Mucosa of rectum (tissue), 2 donors: ENCODE measurements around the gene ABCC4.
"Not testable (repeated sequence)": the region's sequence is repeated elsewhere in the genome, so short reads cannot be mapped to it uniquely, and the experiment has no call there.

ENCODE experiments used
- H3K27ac ChIP-seq, 2 donors: one replicate each; pipeline ENCODE4 v1.7.0; 2013; ENCODE audit warnings: inconsistent platforms in 2 of 2, low read depth in 2 of 2, low read length in 2 of 2
- H3K27me3 ChIP-seq, 2 donors: one replicate each; pipeline ENCODE4 v1.7.0; 2013; ENCODE audit warnings: low read length in 2 of 2; ENCODE audit not compliant: control insufficient read depth in 2 of 2, insufficient read depth in 2 of 2
- H3K36me3 ChIP-seq, 2 donors: one replicate each; pipeline ENCODE4 v1.7.0; 2013; ENCODE audit warnings: low read length in 2 of 2; ENCODE audit not compliant: control insufficient read depth in 2 of 2, insufficient read depth in 2 of 2
- H3K4me1 ChIP-seq, 2 donors: one replicate each; pipeline ENCODE4 v1.7.0; 2013; ENCODE audit warnings: low read length in 2 of 2, mild to moderate bottlenecking in 1 of 2; ENCODE audit not compliant: control insufficient read depth in 2 of 2, insufficient read depth in 2 of 2
- H3K4me3 ChIP-seq, 2 donors: one replicate each; pipeline ENCODE4 v1.7.0; 2013; ENCODE audit warnings: low read length in 2 of 2
- H3K9ac ChIP-seq, 2 donors: one replicate each; pipeline ENCODE4 v1.7.0; 2013; ENCODE audit warnings: low read length in 2 of 2, low read depth in 1 of 2, mild to moderate bottlenecking in 1 of 2
- H3K9me3 ChIP-seq, 2 donors: one replicate each; pipeline ENCODE4 v1.7.0; 2013; ENCODE audit warnings: low read length in 2 of 2; ENCODE audit not compliant: control insufficient read depth in 2 of 2
- donor health status: healthy.
- donor health status: Normal muscosa, but diverticular disease.

The ABCC4 gene

DNA sequence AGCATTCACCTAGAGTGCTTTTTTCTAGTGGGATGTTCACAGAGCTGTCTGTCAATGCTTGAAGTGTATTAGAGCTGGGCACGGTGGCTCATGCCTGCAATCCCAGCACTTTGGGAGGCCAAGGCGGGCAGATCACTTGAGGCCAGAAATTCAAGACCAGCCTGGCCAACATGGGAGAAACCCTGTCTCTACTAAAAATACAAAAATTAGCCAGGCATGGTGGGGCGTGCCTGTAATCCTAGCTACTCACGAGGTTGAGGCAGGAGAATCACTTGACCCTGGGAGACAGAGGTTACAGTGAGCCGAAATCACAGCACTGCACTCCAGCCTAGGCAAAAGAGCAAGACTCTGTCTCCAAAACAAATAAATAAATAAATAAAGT is 108.7 kb downstream of the ABCC4 start:
- not testable (repeated sequence) for H3K4me1 ChIP-seq, H3K9me3 ChIP-seq, H3K4me3 ChIP-seq, H3K27me3 ChIP-seq, H3K9ac ChIP-seq, H3K27ac ChIP-seq
- peaks cover 5 to 15% of the 10 kb centered on the region in 2 donors for H3K36me3 ChIP-seq

GRCh38 chr13:95191821-95192563 is 109.3 kb downstream of the ABCC4 start:
- peaks cover 5 to 15% of the 10 kb centered on the region in 2 donors for H3K36me3 ChIP-seq
- H3K4me3 ChIP-seq = no peak overlapping the region
- no peaks in the 10 kb centered on the region for H3K9me3 ChIP-seq
- H3K27me3 ChIP-seq = no peaks in the 10 kb centered on the region
- no peaks in the 10 kb centered on the region for H3K4me1 ChIP-seq
- H3K27ac ChIP-seq = no peak overlapping the region
- H3K9ac ChIP-seq = no peak overlapping the region

GRCh38 chr13:95188128-95188527 is 113.1 kb downstream of the ABCC4 start:
- peaks cover 0 to 6% of the 10 kb centered on the region in 2 donors for H3K36me3 ChIP-seq
- H3K4me3 ChIP-seq = no peak overlapping the region
- no peaks in the 10 kb centered on the region for H3K4me1 ChIP-seq
- no peaks in the 10 kb centered on the region for H3K9me3 ChIP-seq
- H3K9ac ChIP-seq = no peak overlapping the region
- no peaks in the 10 kb centered on the region for H3K27me3 ChIP-seq
- no peak overlapping the region for H3K27ac ChIP-seq

DNA sequence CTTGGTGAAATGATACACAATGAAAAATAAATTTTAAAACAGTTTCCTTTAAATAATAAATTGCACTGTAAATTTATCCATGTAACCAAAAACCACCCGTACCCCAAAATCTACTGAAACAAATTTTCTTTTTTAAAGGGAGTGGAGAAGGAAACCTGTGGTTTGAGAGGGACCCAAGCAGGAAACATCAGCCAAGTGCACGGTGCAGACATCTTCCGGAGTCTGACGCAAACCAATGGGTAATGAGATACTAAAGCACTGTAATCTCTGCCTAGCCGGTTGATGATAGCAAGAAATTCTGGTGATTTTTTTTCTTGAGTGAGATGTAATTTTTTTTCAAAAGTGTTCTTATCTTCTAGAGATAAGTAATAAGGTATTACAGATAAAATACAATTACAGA is 115.4 kb downstream of the ABCC4 start:
- no peaks in the 10 kb centered on the region for H3K27me3 ChIP-seq
- peaks cover 0 to 4% of the 10 kb centered on the region in 2 donors for H3K4me1 ChIP-seq
- peaks cover 0 to 3% of the 10 kb centered on the region in 2 donors for H3K36me3 ChIP-seq
- no peak overlapping the region for H3K4me3 ChIP-seq
- no peak overlapping the region for H3K27ac ChIP-seq
- H3K9me3 ChIP-seq = no peaks in the 10 kb centered on the region
- no peak overlapping the region for H3K9ac ChIP-seq

GRCh38 chr13:95185311-95185710 is 115.9 kb downstream of the ABCC4 start:
- H3K4me1 ChIP-seq = peaks cover 0 to 10% of the 10 kb centered on the region in 2 donors
- H3K4me3 ChIP-seq = no peak overlapping the region
- H3K36me3 ChIP-seq = peaks cover 0 to 3% of the 10 kb centered on the region in 2 donors
- no peak overlapping the region for H3K9ac ChIP-seq
- H3K27me3 ChIP-seq = no peaks in the 10 kb centered on the region
- peak overlapping the region in 1 of 2 donors; percentile 2 for H3K27ac ChIP-seq
- H3K9me3 ChIP-seq = no peaks in the 10 kb centered on the region

GRCh38 chr13:95184317-95184716 is 116.9 kb downstream of the ABCC4 start:
- no peak overlapping the region for H3K9ac ChIP-seq
- H3K36me3 ChIP-seq = peaks cover 0 to 3% of the 10 kb centered on the region in 2 donors
- H3K4me3 ChIP-seq = no peak overlapping the region
- H3K9me3 ChIP-seq = no peaks in the 10 kb centered on the region
- H3K27me3 ChIP-seq = no peaks in the 10 kb centered on the region
- H3K27ac ChIP-seq = no peak overlapping the region
- H3K4me1 ChIP-seq = peaks cover 0 to 11% of the 10 kb centered on the region in 2 donors

- Histone ChIP-seq H3K4me3 (no peak overlapping the region), H3K4me1 (peaks cover 0 to 11% of the 10 kb centered on the region in 2 donors), H3K36me3 (peaks cover 2 to 8% of the 10 kb centered on the region in 2 donors), H3K9ac (no peak overlapping the region), H3K27me3 (no peaks in the 10 kb centered on the region), H3K27ac (no peak overlapping the region), H3K9me3 (no peaks in the 10 kb centered on the region)
Observed at GRCh38 chr13:95182570-95183265, 118.5 kb downstream of the ABCC4 start.

GRCh38 chr13:95181586-95181985 is 119.7 kb downstream of the ABCC4 start:
- H3K36me3 ChIP-seq = peaks cover 4 to 11% of the 10 kb centered on the region in 2 donors
- peaks cover 0 to 11% of the 10 kb centered on the region in 2 donors for H3K4me1 ChIP-seq
- H3K27ac ChIP-seq = no peak overlapping the region
- H3K4me3 ChIP-seq = no peak overlapping the region
- no peaks in the 10 kb centered on the region for H3K27me3 ChIP-seq
- H3K9me3 ChIP-seq = no peaks in the 10 kb centered on the region
- H3K9ac ChIP-seq = no peak overlapping the region

GRCh38 chr13:95180513-95181245 is 120.6 kb downstream of the ABCC4 start:
- Histone ChIP-seq H3K4me1 (peaks cover 0 to 11% of the 10 kb centered on the region in 2 donors), H3K9ac (no peak overlapping the region), H3K9me3 (no peaks in the 10 kb centered on the region), H3K27me3 (no peaks in the 10 kb centered on the region), H3K27ac (peak overlapping the region in 1 of 2 donors; percentile 14), H3K36me3 (peaks cover 4 to 11% of the 10 kb centered on the region in 2 donors), H3K4me3 (no peak overlapping the region)
